A549 (cell line): ENCODE measurements around the gene FGGY. TPM values are rescaled to one million over a fixed set of nuclear protein-coding genes. Genes with fewer than 3 reads are reported as not detected.

Source experiments
- ATAC-seq, 2 experiments: fragments of 200-7000 bp in 1 of 2; fragments of >200 bp in 1 of 2; cut with Nextera tagmentation in 1 of 2; cut with Tn5 transposase in 1 of 2; 3 replicates each; pipeline versions ENCODE4 v1.8.0 to v1.9.1; 2018 to 2020; ENCODE audit warnings: mild to moderate bottlenecking in 1 of 2, moderate library complexity in 1 of 2
- CTCF ChIA-PET: fragments of 300-600 bp; sonication (Branson Sonifier 250); formaldehyde crosslinking; extraction: SDS; loops from one replicate; lab custom pipeline; 2021; ENCODE audit warnings: antibody characterized with exemption, inconsistent platforms; lab: Yijun Ruan, JAX
- POLR2A ChIA-PET: fragments of 350-600 bp; formaldehyde crosslinking; extraction: SDS; loops from one replicate; lab custom pipeline; 2021; ENCODE audit warnings: antibody characterized with exemption, inconsistent platforms; lab: Yijun Ruan, JAX
- DNase-seq, 2 experiments: peaks; one replicate each; pipeline versions ENCODE4 v3.0.0 to v3.0.0-alpha.2; 2011 to 2016; ENCODE audit warnings: low read depth in 1 of 2, low spot score in 1 of 2
- FAIRE-seq: peaks from 2 replicates; lab custom pipeline; 2011; peaks lifted over from hg19 to GRCh38; lab: Jason Lieb, UNC
- H3K27ac ChIP-seq, 2 experiments: fragments of >200 bp; sonication (Bioruptor Twin); formaldehyde crosslinking; 3 replicates each; pipeline ENCODE4 v1.5.1; 2016 to 2017
- H3K4me1 ChIP-seq: fragments of >200 bp; sonication (Bioruptor Twin); formaldehyde crosslinking; 3 replicates; pipeline ENCODE4 v1.6.1; 2016
- H3K4me2 ChIP-seq: fragments of >200 bp; sonication (Bioruptor Twin); formaldehyde crosslinking; 3 replicates; pipeline ENCODE4 v1.6.1; 2016
- H3K4me3 ChIP-seq: fragments of >200 bp; sonication (Bioruptor Twin); formaldehyde crosslinking; 3 replicates; pipeline ENCODE4 v1.5.1; 2016
- H3K9me3 ChIP-seq: fragments of >200 bp; sonication (Bioruptor Twin); formaldehyde crosslinking; 3 replicates; pipeline ENCODE4 v1.6.1; 2016
- BCL3 ChIP-seq: fragments of >200 bp; sonication (Bioruptor Twin); formaldehyde crosslinking; IDR thresholded peaks from 3 replicates; pipeline ENCODE4 v1.6.1; 2016
- CBX8 ChIP-seq: fragments of 200-600 bp; sonication (generic); IDR thresholded peaks from 2 replicates; pipeline ENCODE4 v1.6.1; 2016
- CEBPB ChIP-seq, 2 experiments: fragments of >200 bp in 1 of 2; sonication (Bioruptor Twin) in 1 of 2; formaldehyde crosslinking in 1 of 2; IDR thresholded peaks; 2 replicates each; pipeline ENCODE4 v1.6.1; 2012 to 2016
- CTCF ChIP-seq: fragments of >200 bp; sonication (Bioruptor Twin); formaldehyde crosslinking; IDR thresholded peaks from 3 replicates; pipeline ENCODE4 v1.5.1; 2016
- ELK1 ChIP-seq: fragments of 150-350 bp; IDR thresholded peaks from 2 replicates; pipeline ENCODE4 v1.6.1; 2014; ENCODE audit warnings: low read depth, mild to moderate bottlenecking, low read length
- EP300 ChIP-seq, 2 experiments: fragments of >200 bp; sonication (Bioruptor Twin); formaldehyde crosslinking; IDR thresholded peaks; 2 replicates in 1 of 2; 3 replicates in 1 of 2; pipeline ENCODE4 v1.6.1; 2016 to 2017
- ESRRA ChIP-seq: fragments of 150-350 bp; IDR thresholded peaks from 2 replicates; pipeline ENCODE4 v1.6.1; 2014; ENCODE audit warnings: mild to moderate bottlenecking, low read length, borderline replicate concordance
- GATA3 ChIP-seq: IDR thresholded peaks from 2 replicates; pipeline ENCODE4 v1.6.1; 2012; ENCODE audit warnings: borderline replicate concordance
- HOXB5 ChIP-seq: fragments of 250-450 bp; sonication (Bioruptor Pico); IDR thresholded peaks from 2 replicates; pipeline ENCODE4 v1.5.0; 2020; ENCODE audit warnings: mild to moderate bottlenecking, moderate library complexity
- RAD21 ChIP-seq, 2 experiments: fragments of >200 bp in 1 of 2; sonication (Bioruptor Twin) in 1 of 2; formaldehyde crosslinking in 1 of 2; IDR thresholded peaks in 1 of 2; conservative IDR thresholded peaks in 1 of 2; 2 replicates in 1 of 2; 3 replicates in 1 of 2; pipeline ENCODE4 v1.6.1; 2012 to 2018; ENCODE audit warnings: inconsistent platforms in 1 of 2
- SMC3 ChIP-seq: fragments of >200 bp; sonication (Bioruptor Twin); formaldehyde crosslinking; IDR thresholded peaks from 3 replicates; pipeline ENCODE4 v1.6.1; 2018; ENCODE audit warnings: inconsistent platforms
- TP53 ChIP-seq: fragments of 250-450 bp; sonication (Bioruptor Pico); IDR thresholded peaks from 2 replicates; pipeline ENCODE4 v1.5.0; 2021; ENCODE audit warnings: mild to moderate bottlenecking, moderate library complexity
- ZC3H11A ChIP-seq: fragments of 450-650 bp; IDR thresholded peaks from 2 replicates; pipeline ENCODE4 v1.6.1; 2014; ENCODE audit warnings: antibody characterized with exemption, mild to moderate bottlenecking
- WGBS: methylation state at CpG from one replicate; pipeline ENCODE4 v1.1.6; 2017; ENCODE audit errors: missing lambda C conversion rate; 5-methylcytosine and 5-hydroxymethylcytosine counted together
- polyA plus RNA-seq, 4 experiments: library from polyadenylated mRNA; depleted of rRNA in 3 of 4; stranded (reverse); fragments of >200 nt; fragmentation: RNase III in 1 of 4; extraction: RNeasy Plus Mini Kit Qiagen cat#74134 plus additional on column Dnase treatment in 1 of 4; gene quantifications; 2 replicates in 3 of 4; 3 replicates in 1 of 4; pipeline ENCODE4 v1.2.3, GENCODE V29; 2011 to 2017
- TF ChIP-seq, protein P1 (sequence below): IDR thresholded peaks from 2 replicates; pipeline ENCODE4 v1.6.1; 2012; ENCODE audit warnings: low read depth, borderline replicate concordance
- TF ChIP-seq, protein P2 (sequence below): IDR thresholded peaks from 2 replicates; pipeline ENCODE4 v1.6.1; 2012
- TF ChIP-seq, protein P3 (sequence below): fragments of 250-450 bp; sonication (Bioruptor Pico); IDR thresholded peaks from 2 replicates; pipeline ENCODE4 v1.5.0; 2021; ENCODE audit warnings: mild to moderate bottlenecking, moderate library complexity, borderline replicate concordance
- TF ChIP-seq, protein P4 (sequence below): IDR thresholded peaks from 2 replicates; pipeline ENCODE4 v1.6.1; 2012

Gene FGGY
- polyA plus RNA-seq, 2 of the 4 experiments (the other 2 are of a cell fraction): 2.9 to 4.8 TPM

DNA sequence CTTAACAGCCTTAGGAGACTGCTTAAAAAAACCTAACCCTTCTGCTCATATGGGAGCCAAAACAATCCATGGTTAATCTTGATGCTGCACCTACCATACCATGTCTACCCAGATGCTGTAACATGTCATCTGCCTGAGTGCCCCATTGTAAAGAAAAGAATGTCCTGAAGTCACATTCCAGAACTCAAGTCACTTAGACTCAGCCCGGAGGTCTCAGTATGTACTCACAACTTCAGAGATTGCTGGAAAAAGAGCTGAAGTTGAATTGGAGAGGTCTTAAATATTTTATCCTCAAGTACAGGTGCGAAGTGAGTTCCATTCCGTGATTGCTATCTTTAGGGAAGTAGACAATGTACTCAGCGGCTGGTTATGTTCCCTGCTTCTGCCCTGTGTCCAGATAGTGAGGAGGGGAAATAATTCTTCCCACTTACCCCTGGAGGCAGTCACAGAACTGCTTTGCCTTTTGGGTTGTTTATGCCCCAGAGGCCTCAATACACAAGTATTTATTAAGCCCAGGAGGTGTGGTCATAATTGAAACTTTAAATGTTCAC is 460.4 kb downstream of the FGGY start:
- 0 out of 3 replicates have a peak, but pooled peaks cover 3% of the 10 kb centered on the region for H3K4me1 ChIP-seq
- H3K4me2 ChIP-seq: no peak overlapping the region
- no peaks in the 10 kb centered on the region for H3K9me3 ChIP-seq
- H3K27ac ChIP-seq: no peak overlapping the region
- H3K4me3 ChIP-seq: no peak overlapping the region
- WGBS: 89% methylated on average over 4 of the region's 4 CpGs
- DNase-seq (no peak), ATAC-seq (no peak), FAIRE-seq (no peak)
- CTCF ChIA-PET: interaction anchor here (1.1 kb wide), 1 partner anchor 58 kb away, joined by 4 read pairs; no protein-coding TSS in a partner anchor
- TF ChIP-seq ESRRA: no peak
- no peak for TF ChIP-seq ZC3H11A
- no peak for TF ChIP-seq EP300 (IDR thresholded peaks at IDR 0.05)
- TF ChIP-seq CBX8: no peak
- TF ChIP-seq, protein P1, sequence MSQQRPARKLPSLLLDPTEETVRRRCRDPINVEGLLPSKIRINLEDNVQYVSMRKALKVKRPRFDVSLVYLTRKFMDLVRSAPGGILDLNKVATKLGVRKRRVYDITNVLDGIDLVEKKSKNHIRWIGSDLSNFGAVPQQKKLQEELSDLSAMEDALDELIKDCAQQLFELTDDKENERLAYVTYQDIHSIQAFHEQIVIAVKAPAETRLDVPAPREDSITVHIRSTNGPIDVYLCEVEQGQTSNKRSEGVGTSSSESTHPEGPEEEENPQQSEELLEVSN: no peak
- TF ChIP-seq, all 56 proteins: peak for 0
- POLR2A ChIA-PET: no interaction called here

- H3K27ac ChIP-seq: peak overlapping the region; percentile 56 to 79
Measured at GRCh38 chr1:59759156-59759925, 462.4 kb downstream of the FGGY start.

DNA sequence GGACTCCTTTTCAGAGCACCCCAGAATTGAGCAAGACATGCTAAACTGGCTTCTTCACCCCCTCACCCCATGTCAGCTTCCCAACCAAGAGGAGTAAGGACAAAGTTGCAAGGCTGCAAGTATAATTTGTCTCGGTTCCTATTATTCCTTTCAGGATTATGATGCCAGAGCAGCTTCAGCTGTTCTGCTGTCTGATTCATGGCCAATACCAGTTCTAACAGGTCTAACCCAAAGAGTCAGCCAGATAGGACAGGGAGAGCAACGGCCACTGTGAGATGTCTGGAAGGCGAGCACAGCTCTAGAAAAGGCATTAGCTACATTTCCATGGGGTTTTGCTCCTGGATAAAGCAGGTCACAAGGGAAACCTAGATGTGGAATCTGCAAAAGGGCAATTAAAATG is 464.5 kb downstream of the FGGY start:
- Histone ChIP-seq H3K4me1 (0 out of 3 replicates have a peak, but pooled peaks cover 3% of the 10 kb centered on the region), H3K9me3 (no peaks in the 10 kb centered on the region), H3K4me2 (no peak overlapping the region), H3K27ac (no peak overlapping the region), H3K4me3 (no peak overlapping the region)
- FAIRE-seq (no peak), DNase-seq (no peak), ATAC-seq (no peak)
- CTCF ChIA-PET: interaction anchor here (0.6 to 3.6 kb wide), 8 partner anchors 10 to 1166 kb away, joined by 3 to 10 read pairs (median 4); no protein-coding TSS in a partner anchor
- 30% methylated on average over 3 of the region's 3 CpGs for WGBS
- POLR2A ChIA-PET: interaction anchor here (0.6 kb wide), 1 partner anchor 698 kb away, joined by 3 read pairs; no protein-coding TSS in a partner anchor
- no peak for TF ChIP-seq HOXB5
- TF ChIP-seq EP300 (IDR thresholded peaks at IDR 0.05): no peak
- TF ChIP-seq, protein P2, sequence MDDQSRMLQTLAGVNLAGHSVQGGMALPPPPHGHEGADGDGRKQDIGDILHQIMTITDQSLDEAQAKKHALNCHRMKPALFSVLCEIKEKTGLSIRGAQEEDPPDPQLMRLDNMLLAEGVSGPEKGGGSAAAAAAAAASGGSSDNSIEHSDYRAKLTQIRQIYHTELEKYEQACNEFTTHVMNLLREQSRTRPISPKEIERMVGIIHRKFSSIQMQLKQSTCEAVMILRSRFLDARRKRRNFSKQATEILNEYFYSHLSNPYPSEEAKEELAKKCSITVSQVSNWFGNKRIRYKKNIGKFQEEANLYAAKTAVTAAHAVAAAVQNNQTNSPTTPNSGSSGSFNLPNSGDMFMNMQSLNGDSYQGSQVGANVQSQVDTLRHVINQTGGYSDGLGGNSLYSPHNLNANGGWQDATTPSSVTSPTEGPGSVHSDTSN: no peak
- no peak for TF ChIP-seq TP53 (CRISPR knock-in tag)
- TF ChIP-seq, protein P3, sequence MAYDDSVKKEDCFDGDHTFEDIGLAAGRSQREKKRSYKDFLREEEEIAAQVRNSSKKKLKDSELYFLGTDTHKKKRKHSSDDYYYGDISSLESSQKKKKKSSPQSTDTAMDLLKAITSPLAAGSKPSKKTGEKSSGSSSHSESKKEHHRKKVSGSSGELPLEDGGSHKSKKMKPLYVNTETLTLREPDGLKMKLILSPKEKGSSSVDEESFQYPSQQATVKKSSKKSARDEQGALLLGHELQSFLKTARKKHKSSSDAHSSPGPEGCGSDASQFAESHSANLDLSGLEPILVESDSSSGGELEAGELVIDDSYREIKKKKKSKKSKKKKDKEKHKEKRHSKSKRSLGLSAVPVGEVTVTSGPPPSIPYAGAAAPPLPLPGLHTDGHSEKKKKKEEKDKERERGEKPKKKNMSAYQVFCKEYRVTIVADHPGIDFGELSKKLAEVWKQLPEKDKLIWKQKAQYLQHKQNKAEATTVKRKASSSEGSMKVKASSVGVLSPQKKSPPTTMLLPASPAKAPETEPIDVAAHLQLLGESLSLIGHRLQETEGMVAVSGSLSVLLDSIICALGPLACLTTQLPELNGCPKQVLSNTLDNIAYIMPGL (CRISPR knock-in tag): no peak
- TF ChIP-seq BCL3: no peak
- no peak for TF ChIP-seq GATA3

More at GRCh38 chr1:59759156-59759925, 462.4 kb downstream of the FGGY start:
- WGBS: 10% methylated on average over 11 of the region's 11 CpGs
- CTCF ChIA-PET: interaction anchor here (0.5 to 3.6 kb wide), 45 partner anchors 10 to 1298 kb away, joined by 3 to 18 read pairs (median 3); no protein-coding TSS in a partner anchor
- ATAC-seq (peak; percentile 98 to 99), DNase-seq (peak; percentile 56 to 71), FAIRE-seq (no peak)
- peak overlapping the region; percentile 63 for H3K4me2 ChIP-seq
- H3K9me3 ChIP-seq: no peaks in the 10 kb centered on the region
- POLR2A ChIA-PET: interaction anchor here (0.8 to 1.2 kb wide), 2 partner anchors 463 to 976 kb away, joined by 3 read pairs; no protein-coding TSS in a partner anchor
- H3K4me1 ChIP-seq: 0 out of 3 replicates have a peak, but pooled peaks cover 3% of the 10 kb centered on the region
- TF ChIP-seq RAD21 (conservative IDR thresholded peaks at IDR 0.05 in 1 of 2, IDR thresholded peaks at IDR 0.05 in 1 of 2) (peak; percentile 95 to 96), CEBPB (IDR thresholded peaks at IDR 0.05) (peak in 1 of 2 experiments; percentile 42; a peak in 2 of 4 replicates), ELK1 (no peak), CTCF (peak; percentile 81), SMC3 (peak; percentile 86)
- TF ChIP-seq, protein P4, sequence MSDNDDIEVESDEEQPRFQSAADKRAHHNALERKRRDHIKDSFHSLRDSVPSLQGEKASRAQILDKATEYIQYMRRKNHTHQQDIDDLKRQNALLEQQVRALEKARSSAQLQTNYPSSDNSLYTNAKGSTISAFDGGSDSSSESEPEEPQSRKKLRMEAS: peak; percentile 65
- H3K4me3 ChIP-seq: no peak overlapping the region
